BJ (cell line): Measurements from ENCODE around the gene GTF2H1. TPM values are rescaled to one million over a fixed set of nuclear protein-coding genes. Genes with fewer than 3 reads are reported as not detected.

Source experiments
- CTCF ChIA-PET: fragments of 350-600 bp; formaldehyde crosslinking; extraction: SDS; loops from one replicate; lab custom pipeline; 2021; ENCODE audit warnings: antibody characterized with exemption, inconsistent platforms; lab: Yijun Ruan, JAX
- POLR2A ChIA-PET: fragments of 300-600 bp; sonication (Branson Sonifier 250); formaldehyde crosslinking; extraction: SDS; loops from one replicate; lab custom pipeline; 2021; ENCODE audit warnings: antibody characterized with exemption; lab: Charles Lee
- DNase-seq: peaks from one replicate; pipeline ENCODE4 v3.0.0-alpha.2; 2011; ENCODE audit warnings: low read depth
- H3K27me3 ChIP-seq: 2 replicates; pipeline ENCODE4 v1.6.0; 2011; ENCODE audit warnings: low read length; ENCODE audit not compliant: control insufficient read depth, insufficient read depth
- H3K36me3 ChIP-seq: 2 replicates; pipeline ENCODE4 v1.5.1; 2011; ENCODE audit warnings: low read length; ENCODE audit not compliant: control insufficient read depth, insufficient read depth
- H3K4me3 ChIP-seq: 2 replicates; pipeline ENCODE4 v1.5.1; 2011; ENCODE audit warnings: low read depth, mild to moderate bottlenecking, control low read depth, low read length
- CTCF ChIP-seq: IDR thresholded peaks from 2 replicates; pipeline ENCODE4 v1.5.1; 2011; ENCODE audit warnings: low read depth, mild to moderate bottlenecking, control low read depth, inconsistent platforms, low read length, moderate library complexity; ENCODE audit not compliant: insufficient read depth
- polyA plus RNA-seq: library from polyadenylated mRNA; depleted of rRNA; stranded (reverse); fragments of >200 nt; gene quantifications from 2 replicates; pipeline ENCODE4 v1.2.3, GENCODE V29; 2011

GTF2H1 gene
- polyA plus RNA-seq, 1 experiment, result 24.9 TPM

GRCh38 chr11:18304745-18305144, 17.6 kb upstream of the GTF2H1 start:
- Histone ChIP-seq H3K36me3 (peaks cover 5% of the 10 kb centered on the region), H3K27me3 (no peaks in the 10 kb centered on the region), H3K4me3 (no peak overlapping the region)
- no peak for DNase-seq
- CTCF ChIA-PET, result no interaction called here
- no peak for TF ChIP-seq CTCF
- POLR2A ChIA-PET, result no interaction called here

GRCh38 chr11:18307461-18308139, 14.8 kb upstream of the GTF2H1 start:
- Histone ChIP-seq H3K36me3 (peaks cover 7% of the 10 kb centered on the region), H3K27me3 (no peaks in the 10 kb centered on the region), H3K4me3 (no peak overlapping the region)
- ChIA-PET CTCF (interaction anchor here (0.8 to 0.9 kb wide), 3 partner anchors 87 to 164 kb away, joined by 3 read pairs; no protein-coding TSS in a partner anchor), POLR2A (no interaction called here)
- DNase-seq, result no peak
- no peak for TF ChIP-seq CTCF

- no peak for TF ChIP-seq CTCF
- Histone ChIP-seq H3K36me3 (peaks cover 7% of the 10 kb centered on the region), H3K27me3 (no peaks in the 10 kb centered on the region), H3K4me3 (no peak overlapping the region)
- ChIA-PET CTCF (interaction anchor here (0.8 to 0.9 kb wide), 2 partner anchors 87 to 163 kb away, joined by 3 read pairs; no protein-coding TSS in a partner anchor), POLR2A (no interaction called here)
- no peak for DNase-seq
Measured at GRCh38 chr11:18308242-18308641, 14.1 kb upstream of the GTF2H1 start.

GRCh38 chr11:18309691-18310090, 12.7 kb upstream of the GTF2H1 start:
- no peak for TF ChIP-seq CTCF
- ChIA-PET CTCF (interaction anchor here (0.7 kb wide), 1 partner anchor 27 kb away, joined by 3 read pairs; no protein-coding TSS in a partner anchor), POLR2A (no interaction called here)
- H3K27me3 ChIP-seq, result no peaks in the 10 kb centered on the region
- H3K36me3 ChIP-seq, result peaks cover 7% of the 10 kb centered on the region
- H3K4me3 ChIP-seq, result no peak overlapping the region
- no peak for DNase-seq

- no peaks in the 10 kb centered on the region for H3K27me3 ChIP-seq
- POLR2A ChIA-PET, result no interaction called here
- DNase-seq, result no peak
- CTCF ChIA-PET, result interaction anchor here (0.7 to 1.0 kb wide), 2 partner anchors 16 to 67 kb away, joined by 3 to 4 read pairs; no protein-coding TSS in a partner anchor
- no peak for TF ChIP-seq CTCF
- no peak overlapping the region for H3K4me3 ChIP-seq
- H3K36me3 ChIP-seq, result peaks cover 6% of the 10 kb centered on the region
Measured at GRCh38 chr11:18310800-18311340, 11.5 kb upstream of the GTF2H1 start.
